Esophagus squamous epithelium (tissue), 5 donors: ENCODE data around the gene L3MBTL3. TPM values are rescaled to one million over a fixed set of nuclear protein-coding genes. Genes with fewer than 3 reads are reported as not detected.
"Not testable (repeated sequence)": the region's sequence is repeated elsewhere in the genome, so short reads cannot be mapped to it uniquely, and the experiment has no call there.

ENCODE experiments used
- DNase-seq: peaks from one replicate; lab custom pipeline; 2025; lab: John Stamatoyannopoulos, UW
- H3K27ac ChIP-seq, 4 donors: fragments of 200-600 bp; sonication (generic); one replicate each; pipeline ENCODE4 v1.5.1; 2016 to 2019; ENCODE audit warnings: mild to moderate bottlenecking in 1 of 4
- H3K27me3 ChIP-seq, 4 donors: fragments of 200-600 bp; sonication (generic); 1 replicate in 3 of 4; 2 replicates in 1 of 4; pipeline versions ENCODE4 v1.5.1 to v1.6.0; 2017 to 2021; ENCODE audit warnings: antibody characterized with exemption in 1 of 4
- H3K36me3 ChIP-seq, 3 donors: fragments of 200-600 bp; sonication (generic); one replicate each; pipeline ENCODE4 v1.5.1; 2016 to 2019
- H3K4me1 ChIP-seq, 3 donors: fragments of 200-600 bp; sonication (generic); one replicate each; pipeline ENCODE4 v1.5.1; 2017 to 2019
- H3K4me3 ChIP-seq, 4 donors: fragments of 200-600 bp; sonication (generic); 1 replicate in 3 of 4; 2 replicates in 1 of 4; pipeline ENCODE4 v1.5.1; 2016 to 2019; ENCODE audit warnings: mild to moderate bottlenecking in 2 of 4, moderate library complexity in 1 of 4
- H3K9me3 ChIP-seq, 3 donors: fragments of 200-600 bp; sonication (generic); one replicate each; pipeline ENCODE4 v1.5.1; 2016 to 2019
- CTCF ChIP-seq, 6 experiments: fragments of 450-650 bp in 4 of 6; fragments of 200-600 bp in 2 of 6; sonication (generic) in 2 of 6; IDR thresholded peaks; one replicate each; pipeline ENCODE4 v1.5.1; 2016 to 2019; ENCODE audit warnings: antibody characterized with exemption in 6 of 6, mild to moderate bottlenecking in 4 of 6, moderate library complexity in 4 of 6
- POLR2A ChIP-seq, 4 donors: fragments of 450-650 bp; IDR thresholded peaks; one replicate each; pipeline ENCODE4 v1.6.1; 2017; ENCODE audit warnings: antibody characterized with exemption in 4 of 4, mild to moderate bottlenecking in 4 of 4, moderate library complexity in 3 of 4
- WGBS, 2 donors: methylation state at CpG; one replicate each; pipeline ENCODE4 v1.1.5; 2018; 5-methylcytosine and 5-hydroxymethylcytosine counted together
- intact Hi-C: fragments of 100-400 bp; cut with DNase I; formaldehyde crosslinking; loops from one replicate; pipeline ENCODE4 v1.15.0; 2022
- total RNA-seq, 4 donors: library from RNA; depleted of rRNA; stranded (reverse); fragments of >200 nt; gene quantifications; one replicate each; pipeline ENCODE4 v1.1.0, GENCODE V29; 2016
- donor health status: DM: yes; HTN: yes; CAD: no.

L3MBTL3 gene
- total RNA-seq, 4 donors from 2014 or later = 1.2 to 5.3 (median 3.3) TPM

- intact Hi-C loops = no loop called here
- no peaks in the 10 kb centered on the region for H3K9me3 ChIP-seq
These were observed 149.3 kb downstream of the L3MBTL3 start for GRCh38 chr6:130167655-130168054.

GRCh38 chr6:130170160-130170559, 151.8 kb downstream of the L3MBTL3 start:
- WGBS, 2 donors = 94 to 96% methylated on average over 4 of the region's 4 CpGs

More at GRCh38 chr6:130167655-130168054, 149.3 kb downstream of the L3MBTL3 start:
- Histone ChIP-seq H3K27ac (no peak overlapping the region), H3K36me3 (no peaks in the 10 kb centered on the region), H3K4me3 (no peak overlapping the region), H3K27me3 (no peaks in the 10 kb centered on the region), H3K4me1 (no peaks in the 10 kb centered on the region)
- DNase-seq = no peak
- 33 to 34% methylated on average over 5 of the region's 5 CpGs for WGBS, 2 donors
- TF ChIP-seq POLR2A (IDR thresholded peaks at IDR 0.05) (no peak), CTCF (IDR thresholded peaks at IDR 0.05) (no peak)

GRCh38 chr6:130173377-130174004, 155.1 kb downstream of the L3MBTL3 start:
- H3K27ac ChIP-seq, H3K27me3 ChIP-seq, DNase-seq, intact Hi-C loops, H3K9me3 ChIP-seq, H3K4me1 ChIP-seq, H3K4me3 ChIP-seq, H3K36me3 ChIP-seq: not testable (repeated sequence)
- WGBS, 2 donors = 82 to 100% methylated on average over 1 to 3 of the region's 4 CpGs

More at GRCh38 chr6:130170160-130170559, 151.8 kb downstream of the L3MBTL3 start:
- H3K36me3 ChIP-seq, H3K4me1 ChIP-seq, H3K27ac ChIP-seq, DNase-seq, intact Hi-C loops, H3K27me3 ChIP-seq, H3K9me3 ChIP-seq, H3K4me3 ChIP-seq: not testable (repeated sequence)

- Histone ChIP-seq H3K4me3 (no peak overlapping the region), H3K36me3 (no peaks in the 10 kb centered on the region), H3K4me1 (no peaks in the 10 kb centered on the region), H3K9me3 (no peaks in the 10 kb centered on the region), H3K27me3 (no peaks in the 10 kb centered on the region), H3K27ac (no peak overlapping the region)
- intact Hi-C loops = no loop called here
- WGBS, 2 donors = 85 to 100% methylated on average over 1 of the region's 1 CpG
- DNase-seq = no peak
- TF ChIP-seq POLR2A (IDR thresholded peaks at IDR 0.05) (no peak), CTCF (IDR thresholded peaks at IDR 0.05) (no peak)
These were observed 158.0 kb downstream of the L3MBTL3 start for GRCh38 chr6:130176378-130176777.

GRCh38 chr6:130178692-130179091, 160.3 kb downstream of the L3MBTL3 start:
- H3K36me3 ChIP-seq = no peaks in the 10 kb centered on the region
- WGBS, 2 donors = 89 to 100% methylated on average over 1 of the region's 1 CpG
- H3K4me1 ChIP-seq = no peaks in the 10 kb centered on the region

GRCh38 chr6:130182466-130182865, 164.1 kb downstream of the L3MBTL3 start:
- DNase-seq = no peak
- H3K27ac ChIP-seq = no peak overlapping the region
- no peaks in the 10 kb centered on the region for H3K36me3 ChIP-seq
- no peak overlapping the region for H3K4me3 ChIP-seq
- no peaks in the 10 kb centered on the region for H3K4me1 ChIP-seq
- no peak for TF ChIP-seq POLR2A (IDR thresholded peaks at IDR 0.05)
- TF ChIP-seq CTCF (IDR thresholded peaks at IDR 0.05) = no peak
- H3K27me3 ChIP-seq = no peaks in the 10 kb centered on the region
- intact Hi-C loops = no loop called here
- no peaks in the 10 kb centered on the region for H3K9me3 ChIP-seq

More at GRCh38 chr6:130178692-130179091, 160.3 kb downstream of the L3MBTL3 start:
- no peak overlapping the region for H3K4me3 ChIP-seq
- intact Hi-C loops = no loop called here
- no peak overlapping the region for H3K27ac ChIP-seq
- no peaks in the 10 kb centered on the region for H3K27me3 ChIP-seq
- no peak for TF ChIP-seq CTCF (IDR thresholded peaks at IDR 0.05)
- DNase-seq = no peak
- no peaks in the 10 kb centered on the region for H3K9me3 ChIP-seq
